Adrenal gland (tissue), 12 donors: ENCODE measurements around the gene SINHCAF. TPM values are rescaled to one million over a fixed set of nuclear protein-coding genes. Genes with fewer than 3 reads are reported as not detected.
A peak's percentile ranks its signal among the peaks of the same experiment; 100 is the strongest.

Experiments used
- DNase-seq, 7 donors: peaks; one replicate each; pipeline ENCODE4 v3.0.0-alpha.2; 2019 to 2020
- H3K27ac ChIP-seq, 5 donors: fragments of 200-600 bp; sonication (generic) in 4 of 5; 1 replicate in 3 of 5; 2 replicates in 2 of 5; pipeline versions ENCODE4 v1.5.1 to v1.8.0; 2016 to 2020; ENCODE audit warnings: mild to moderate bottlenecking in 1 of 5
- H3K27me3 ChIP-seq: fragments of 200-600 bp; 2 replicates; pipeline ENCODE4 v1.8.0; 2021
- H3K36me3 ChIP-seq, 2 donors: fragments of 200-600 bp; replicated peaks in 1 of 2; 1 replicate in 1 of 2; 2 replicates in 1 of 2; pipeline versions ENCODE4 v1.5.1 to v1.8.0; 2018 to 2022
- H3K4me1 ChIP-seq, 2 donors: fragments of 200-600 bp; replicated peaks in 1 of 2; 1 replicate in 1 of 2; 2 replicates in 1 of 2; pipeline versions ENCODE4 v1.5.1 to v1.8.0; 2018 to 2021
- H3K4me3 ChIP-seq, 4 donors: fragments of 200-600 bp; sonication (generic) in 3 of 4; one replicate each; pipeline ENCODE4 v1.5.1; 2016 to 2018
- H3K9me3 ChIP-seq, 3 donors: fragments of 200-600 bp; sonication (generic) in 1 of 3; replicated peaks in 1 of 3; 1 replicate in 2 of 3; 2 replicates in 1 of 3; pipeline versions ENCODE4 v1.5.1 to v1.8.0; 2016 to 2021
- POLR2A ChIP-seq, 2 donors: fragments of 450-650 bp; IDR thresholded peaks; one replicate each; pipeline ENCODE4 v1.6.1; 2017; ENCODE audit warnings: antibody characterized with exemption in 2 of 2, mild to moderate bottlenecking in 2 of 2, moderate library complexity in 1 of 2
- WGBS, 4 donors: extraction: QIAGEN DNeasy Blood & Tissue Kit in 2 of 4; methylation state at CpG; one replicate each; pipeline versions ENCODE4 v1.1.5 to v1.1.7; 2013 to 2017; 5-methylcytosine and 5-hydroxymethylcytosine counted together
- intact Hi-C, 2 donors: fragments of 100-400 bp; cut with DNase I; formaldehyde crosslinking; loops; one replicate each; pipeline versions ENCODE4 v1.14.1 to v1.15.0; 2022 to 2023
- polyA plus RNA-seq, 3 donors: library from polyadenylated mRNA; stranded (reverse); fragments of 200-250 nt in 2 of 3; fragments of 350-450 nt in 1 of 3; fragmentation: Illumina TruSeq in 1 of 3; extraction: RNeasy Lipid Tissue Mini Kit (QIAGEN cat#74804) in 1 of 3; gene quantifications; one replicate each; pipeline ENCODE4 v1.2.3, GENCODE V29; 2013 to 2014
- total RNA-seq, 9 donors: library from RNA; depleted of rRNA in 4 of 9; stranded (reverse); fragments of >200 nt in 4 of 9; fragments of 120-200 nt in 1 of 9; fragmentation: NEBNext Ultra II Directional in 1 of 9; extraction: Animal tissue kit (Norgen Biotek cat#: 25700) in 1 of 9; gene quantifications; one replicate each; pipeline versions ENCODE4 v1.1.0 to v1.2.4, GENCODE V29; 2013 to 2023
- TF ChIP-seq, protein P1 (sequence below), 6 experiments: fragments of 450-650 bp in 4 of 6; fragments of 200-600 bp in 2 of 6; sonication (generic) in 1 of 6; IDR thresholded peaks; 1 replicate in 5 of 6; 2 replicates in 1 of 6; pipeline versions ENCODE4 v1.5.1 to v1.8.0; 2016 to 2021; ENCODE audit warnings: antibody characterized with exemption in 6 of 6, mild to moderate bottlenecking in 2 of 6, moderate library complexity in 1 of 6
- donor health status: healthy with polysubstance abuse.
- donor health status: Bipolar disorder and iron deficiency.
- donor health status: DM: yes; HTN: yes; CAD: no.
- donor health status: DM: no; HTN: no; CAD: no.
- donor health status: DM: no; HTN: no; CAD: no.
- donor health status: DM: yes; HTN: yes; CAD: no.

The SINHCAF gene
- total and polyA plus RNA-seq, 12 donors, result 12.5 to 69.4 (median 27.1) TPM

DNA sequence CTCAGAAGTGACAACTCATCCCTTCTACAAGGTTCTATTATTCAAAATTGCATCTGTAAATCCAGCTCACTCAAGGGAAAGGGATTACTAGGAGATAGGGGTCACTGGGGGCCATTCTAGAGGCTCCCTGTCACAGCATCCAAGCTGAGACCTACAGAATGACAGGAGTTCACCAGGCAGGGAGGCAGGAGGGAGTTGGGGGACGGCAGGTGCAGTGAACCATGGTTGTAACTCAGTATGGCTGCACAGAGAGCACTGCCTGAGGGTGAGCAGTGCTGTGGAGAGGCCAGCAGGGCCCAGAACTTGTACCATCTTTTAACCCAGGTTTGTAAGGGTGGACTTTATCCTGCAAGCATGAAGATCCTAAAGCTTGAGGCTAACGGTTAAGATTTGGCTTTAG lies 37.9 kb upstream of the SINHCAF start:
- Histone ChIP-seq H3K36me3 (no peaks in the 10 kb centered on the region), H3K27me3 (no peaks in the 10 kb centered on the region), H3K27ac (no peak overlapping the region), H3K4me1 (no peaks in the 10 kb centered on the region), H3K9me3 (no peaks in the 10 kb centered on the region), H3K4me3 (no peak overlapping the region)
- 85 to 100% (median 90%) methylated on average over 1 to 2 of the region's 2 CpGs for WGBS, 4 donors
- TF ChIP-seq, protein P1, sequence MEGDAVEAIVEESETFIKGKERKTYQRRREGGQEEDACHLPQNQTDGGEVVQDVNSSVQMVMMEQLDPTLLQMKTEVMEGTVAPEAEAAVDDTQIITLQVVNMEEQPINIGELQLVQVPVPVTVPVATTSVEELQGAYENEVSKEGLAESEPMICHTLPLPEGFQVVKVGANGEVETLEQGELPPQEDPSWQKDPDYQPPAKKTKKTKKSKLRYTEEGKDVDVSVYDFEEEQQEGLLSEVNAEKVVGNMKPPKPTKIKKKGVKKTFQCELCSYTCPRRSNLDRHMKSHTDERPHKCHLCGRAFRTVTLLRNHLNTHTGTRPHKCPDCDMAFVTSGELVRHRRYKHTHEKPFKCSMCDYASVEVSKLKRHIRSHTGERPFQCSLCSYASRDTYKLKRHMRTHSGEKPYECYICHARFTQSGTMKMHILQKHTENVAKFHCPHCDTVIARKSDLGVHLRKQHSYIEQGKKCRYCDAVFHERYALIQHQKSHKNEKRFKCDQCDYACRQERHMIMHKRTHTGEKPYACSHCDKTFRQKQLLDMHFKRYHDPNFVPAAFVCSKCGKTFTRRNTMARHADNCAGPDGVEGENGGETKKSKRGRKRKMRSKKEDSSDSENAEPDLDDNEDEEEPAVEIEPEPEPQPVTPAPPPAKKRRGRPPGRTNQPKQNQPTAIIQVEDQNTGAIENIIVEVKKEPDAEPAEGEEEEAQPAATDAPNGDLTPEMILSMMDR (IDR thresholded peaks at IDR 0.05), result no peak
- no peak for TF ChIP-seq POLR2A (IDR thresholded peaks at IDR 0.05)
- intact Hi-C loops, result no loop called here
- no peak for DNase-seq

DNA sequence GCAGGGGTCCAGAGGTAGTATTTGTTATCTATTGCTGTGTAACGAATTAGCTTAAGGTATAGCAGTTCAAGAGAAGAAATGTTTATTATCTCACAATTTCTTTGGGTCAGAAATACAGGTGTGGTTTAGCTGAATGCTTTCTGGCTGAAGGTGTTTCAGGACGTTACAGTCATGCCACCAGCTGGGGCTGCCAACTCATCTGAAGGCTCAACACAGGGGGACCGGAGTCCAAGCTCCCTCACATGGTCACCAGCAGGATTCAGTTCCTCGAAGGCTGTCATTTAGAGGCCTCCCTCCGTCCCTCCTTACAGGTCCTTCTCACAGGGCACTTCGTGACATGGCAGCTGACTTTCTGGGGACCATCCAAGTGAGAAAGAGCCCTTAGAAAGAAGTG lies 37.5 kb upstream of the SINHCAF start:
- no peaks in the 10 kb centered on the region for H3K36me3 ChIP-seq
- no peaks in the 10 kb centered on the region for H3K27me3 ChIP-seq
- TF ChIP-seq POLR2A (IDR thresholded peaks at IDR 0.05), result no peak
- intact Hi-C loops, result no loop called here
- H3K9me3 ChIP-seq, result no peaks in the 10 kb centered on the region
- H3K4me3 ChIP-seq, result no peak overlapping the region
- WGBS, 4 donors, result 58 to 77% (median 70%) methylated on average over 6 of the region's 6 CpGs
- no peak for DNase-seq
- no peaks in the 10 kb centered on the region for H3K4me1 ChIP-seq
- H3K27ac ChIP-seq, result no peak overlapping the region

DNA sequence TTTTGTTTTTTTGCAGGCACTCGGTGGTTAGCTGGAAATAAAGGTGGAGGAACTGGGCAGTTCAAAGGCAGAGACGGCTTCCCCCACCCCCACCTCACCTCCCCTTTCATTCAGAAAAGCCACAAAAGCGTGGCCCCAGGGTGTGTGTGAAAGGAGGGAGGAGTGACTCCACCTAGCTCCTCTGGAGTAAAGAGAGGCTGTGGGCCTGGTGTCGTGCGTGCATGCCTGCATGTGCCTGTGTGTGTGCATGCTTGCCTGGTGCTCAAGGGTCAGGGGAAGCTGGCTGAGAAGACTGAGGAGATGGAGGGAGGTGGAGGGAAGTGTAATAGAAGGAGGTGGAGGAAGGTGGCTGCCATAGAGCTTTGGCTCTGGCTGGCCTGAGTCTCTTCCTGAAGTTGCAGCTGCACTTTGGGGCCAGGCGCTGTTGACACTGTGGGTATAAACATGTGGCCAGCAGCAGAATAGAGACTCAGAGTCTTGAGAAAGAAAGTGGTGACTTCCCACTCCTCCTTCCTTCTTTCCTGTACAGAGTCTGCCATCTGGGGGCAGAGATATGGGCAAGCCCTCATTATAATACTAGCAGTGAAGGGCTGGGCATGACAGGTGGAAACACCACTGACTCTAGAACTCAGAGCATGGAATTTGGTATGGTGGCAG lies 36.9 kb upstream of the SINHCAF start:
- DNase-seq, result peak in 1 of 7 donors; percentile 7
- intact Hi-C loops, result no loop called here
- no peaks in the 10 kb centered on the region for H3K36me3 ChIP-seq
- H3K27ac ChIP-seq, result no peak overlapping the region
- no peaks in the 10 kb centered on the region for H3K9me3 ChIP-seq
- 53 to 62% (median 59%) methylated on average over 6 of the region's 6 CpGs for WGBS, 4 donors
- H3K4me1 ChIP-seq, result no peaks in the 10 kb centered on the region
- TF ChIP-seq, protein P1 (IDR thresholded peaks at IDR 0.05), result no peak
- no peak for TF ChIP-seq POLR2A (IDR thresholded peaks at IDR 0.05)
- no peaks in the 10 kb centered on the region for H3K27me3 ChIP-seq
- H3K4me3 ChIP-seq, result no peak overlapping the region

DNA sequence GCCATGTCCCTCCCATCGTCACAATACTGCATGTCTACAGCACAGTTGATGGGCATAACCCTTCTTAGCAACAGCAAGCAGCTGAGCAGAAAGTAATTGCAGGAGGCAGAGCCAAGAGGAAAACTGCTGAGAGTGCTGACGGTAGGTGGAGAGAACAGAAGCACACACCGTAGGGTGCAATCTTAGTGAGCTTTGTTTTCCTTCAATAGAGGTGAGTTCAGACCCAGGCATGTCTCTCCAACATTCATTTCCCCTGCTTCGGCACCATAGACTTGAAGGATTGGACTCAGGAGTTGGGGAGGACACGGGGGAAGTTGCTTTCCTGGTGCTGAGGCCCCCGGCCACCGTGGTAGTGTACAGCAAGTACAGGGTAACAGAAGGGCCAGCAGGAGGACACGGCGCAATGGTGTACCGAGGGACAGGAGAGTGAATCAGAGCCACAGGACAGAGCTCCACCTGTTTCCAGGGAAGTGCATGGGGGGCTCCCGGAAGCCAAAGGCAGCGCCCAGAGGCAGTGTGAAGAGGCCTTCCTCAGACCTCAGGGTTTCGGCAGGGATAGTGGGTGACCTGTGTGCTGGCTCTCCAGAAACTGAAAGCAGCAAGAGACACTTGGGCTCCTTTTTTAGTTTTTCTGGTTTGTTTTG lies 36.3 kb upstream of the SINHCAF start:
- no peaks in the 10 kb centered on the region for H3K4me1 ChIP-seq
- no peaks in the 10 kb centered on the region for H3K36me3 ChIP-seq
- no peak for DNase-seq
- no peaks in the 10 kb centered on the region for H3K27me3 ChIP-seq
- no peak overlapping the region for H3K27ac ChIP-seq
- no peak overlapping the region for H3K4me3 ChIP-seq
- WGBS, 4 donors, result 49 to 55% (median 55%) methylated on average over 12 to 13 of the region's 13 CpGs
- intact Hi-C loops, result no loop called here
- TF ChIP-seq POLR2A (IDR thresholded peaks at IDR 0.05), result no peak
- TF ChIP-seq, protein P1 (IDR thresholded peaks at IDR 0.05), result no peak
- no peaks in the 10 kb centered on the region for H3K9me3 ChIP-seq

DNA sequence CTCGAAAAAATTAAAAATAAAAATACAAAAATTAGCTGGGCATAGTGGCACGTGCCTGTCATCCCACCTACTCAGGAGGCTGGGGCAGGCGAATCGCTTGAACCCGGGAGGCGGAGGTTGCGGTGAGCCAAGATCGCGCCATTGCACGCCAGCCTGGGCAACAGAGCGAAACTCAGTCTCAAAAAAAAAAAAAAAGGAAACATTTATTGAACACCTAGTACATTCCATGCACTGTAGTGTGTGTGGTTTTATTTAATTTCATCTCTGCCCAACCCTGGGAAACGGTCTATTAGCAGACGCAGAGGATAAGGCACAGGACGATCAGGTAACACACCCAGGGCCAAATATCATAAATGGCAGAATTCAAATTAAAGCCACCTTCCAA lies 35.8 kb upstream of the SINHCAF start:
- H3K4me3 ChIP-seq, result no peak overlapping the region

More for the DNA sequence above, 35.8 kb upstream of the SINHCAF start:
- DNase-seq, result no peak
- intact Hi-C loops, result no loop called here
- Histone ChIP-seq H3K9me3 (no peaks in the 10 kb centered on the region), H3K4me1 (no peaks in the 10 kb centered on the region), H3K27ac (no peak overlapping the region), H3K27me3 (no peaks in the 10 kb centered on the region), H3K36me3 (no peaks in the 10 kb centered on the region)
- 84 to 93% (median 91%) methylated on average over 14 of the region's 14 CpGs for WGBS, 4 donors
- no peak for TF ChIP-seq POLR2A (IDR thresholded peaks at IDR 0.05)
- TF ChIP-seq, protein P1 (IDR thresholded peaks at IDR 0.05), result no peak
